A673 (cell line): Measurements from ENCODE around the gene WFS1. TPM values are rescaled to one million over a fixed set of nuclear protein-coding genes. Genes with fewer than 3 reads are reported as not detected.

Experiments used
- BruUV-seq: library from RNA; stranded (reverse); fragments of 400-500 nt; replicated peaks from 2 replicates; lab custom pipeline; 2021; lab: Mats Ljungman, UMichigan
- CTCF ChIA-PET: fragments of 300-600 bp; sonication (Branson Sonifier 250); formaldehyde crosslinking; loops from one replicate; lab custom pipeline; 2022; ENCODE audit warnings: antibody characterized with exemption; lab: Charles Lee
- POLR2A ChIA-PET: fragments of 300-600 bp; sonication (Branson Sonifier 250); formaldehyde crosslinking; loops from one replicate; lab custom pipeline; 2022; ENCODE audit warnings: antibody characterized with exemption; ENCODE audit not compliant: low non-redundant PET; lab: Charles Lee
- DNase-seq: peaks from one replicate; pipeline ENCODE4 v3.0.0-alpha.2; 2015; ENCODE audit warnings: low spot score
- H3K27ac ChIP-seq: fragments of 200-600 bp; sonication (generic); 2 replicates; pipeline ENCODE4 v1.5.1; 2016; ENCODE audit warnings: mixed run types, low read depth, mild to moderate bottlenecking, mixed read lengths, antibody characterized with exemption, low read length; ENCODE audit not compliant: poor library complexity, severe bottlenecking
- H3K27me3 ChIP-seq: fragments of 200-600 bp; sonication (generic); replicated peaks from 2 replicates; pipeline ENCODE4 v1.6.1; 2017; ENCODE audit warnings: mixed run types, low read depth, mild to moderate bottlenecking, mixed read lengths, antibody characterized with exemption, low read length; ENCODE audit not compliant: insufficient read depth, poor library complexity
- H3K36me3 ChIP-seq: fragments of 200-600 bp; sonication (generic); 2 replicates; pipeline ENCODE4 v1.6.1; 2016; ENCODE audit warnings: mixed run types, mild to moderate bottlenecking, mixed read lengths, antibody characterized with exemption, low read length; ENCODE audit not compliant: insufficient read depth, poor library complexity, severe bottlenecking
- H3K4me1 ChIP-seq: fragments of 200-600 bp; sonication (generic); 2 replicates; pipeline ENCODE4 v1.6.1; 2017; ENCODE audit warnings: mixed run types, mild to moderate bottlenecking, mixed read lengths, antibody characterized with exemption, low read length; ENCODE audit not compliant: insufficient read depth, poor library complexity, severe bottlenecking
- H3K4me3 ChIP-seq: fragments of 200-600 bp; sonication (generic); 2 replicates; pipeline ENCODE4 v1.5.1; 2016; ENCODE audit warnings: low read depth, mixed run types, mild to moderate bottlenecking, mixed read lengths, low read length; ENCODE audit not compliant: poor library complexity, severe bottlenecking
- H3K9me3 ChIP-seq: fragments of 200-600 bp; sonication (generic); 2 replicates; pipeline ENCODE4 v1.6.1; 2016; ENCODE audit warnings: mixed run types, low read depth, mild to moderate bottlenecking, mixed read lengths, antibody characterized with exemption, low read length; ENCODE audit not compliant: poor library complexity, severe bottlenecking
- EZH2 ChIP-seq: fragments of 200-600 bp; sonication (generic); IDR thresholded peaks from 2 replicates; pipeline ENCODE4 v1.6.1; 2017; ENCODE audit warnings: borderline replicate concordance, low read depth, mild to moderate bottlenecking, mixed read lengths, antibody characterized with exemption, low read length; ENCODE audit not compliant: poor library complexity, severe bottlenecking
- intact Hi-C: fragments of 100-400 bp; cut with micrococcal nuclease; formaldehyde crosslinking; loops from one replicate; pipeline ENCODE4 v1.10.0; 2022; ENCODE audit not compliant: unreplicated experiment
- total RNA-seq: library from RNA; stranded (reverse); gene quantifications from 2 replicates; pipeline ENCODE4 v1.2.3, GENCODE V29; 2021
- TF ChIP-seq, protein P1 (sequence below): fragments of 300-800, 200-600 bp; sonication (generic); conservative IDR thresholded peaks from 2 replicates; pipeline ENCODE4 v1.5.1; 2017; ENCODE audit warnings: low read depth, mild to moderate bottlenecking, antibody characterized with exemption, low read length, moderate library complexity, mixed read lengths

The WFS1 gene
- total RNA-seq, 1 experiment from 2014 or later: 14.0 TPM

DNA sequence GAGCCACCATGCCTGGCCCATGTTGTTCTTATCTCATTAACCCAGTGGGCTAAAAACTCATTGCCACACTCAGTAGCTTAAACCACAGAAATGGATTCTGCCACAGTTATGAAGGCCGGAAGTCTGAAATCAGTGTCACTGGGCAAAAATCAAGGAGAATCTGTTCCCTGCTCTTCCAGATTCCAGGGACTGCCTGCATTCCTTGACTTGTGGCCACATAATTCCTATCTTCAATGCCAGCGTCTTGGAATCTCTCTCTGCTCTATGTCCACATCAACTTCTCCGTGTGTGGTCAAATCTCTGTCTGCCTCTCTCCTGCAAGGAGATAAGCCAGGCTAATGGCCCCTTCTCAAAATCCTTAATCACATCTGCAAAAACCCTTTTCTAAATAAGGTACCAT lies 4.1 kb upstream of the WFS1 start:
- Histone ChIP-seq H3K4me1 (peaks cover 14% of the 10 kb centered on the region), H3K27me3 (no peaks in the 10 kb centered on the region), H3K36me3 (no peaks in the 10 kb centered on the region), H3K9me3 (no peaks in the 10 kb centered on the region), H3K4me3 (no peak overlapping the region), H3K27ac (no peak overlapping the region)
- POLR2A ChIA-PET: interaction anchor here (0.7 kb wide), 1 partner anchor 136 kb away, joined by 3 read pairs; no protein-coding TSS in a partner anchor
- BruUV-seq: no TSS peak
- DNase-seq: no peak
- intact Hi-C loops: loop anchor here (5.0 kb wide), 1 partner anchor 62 kb away; no protein-coding TSS in a partner anchor
- TF ChIP-seq, protein P1, sequence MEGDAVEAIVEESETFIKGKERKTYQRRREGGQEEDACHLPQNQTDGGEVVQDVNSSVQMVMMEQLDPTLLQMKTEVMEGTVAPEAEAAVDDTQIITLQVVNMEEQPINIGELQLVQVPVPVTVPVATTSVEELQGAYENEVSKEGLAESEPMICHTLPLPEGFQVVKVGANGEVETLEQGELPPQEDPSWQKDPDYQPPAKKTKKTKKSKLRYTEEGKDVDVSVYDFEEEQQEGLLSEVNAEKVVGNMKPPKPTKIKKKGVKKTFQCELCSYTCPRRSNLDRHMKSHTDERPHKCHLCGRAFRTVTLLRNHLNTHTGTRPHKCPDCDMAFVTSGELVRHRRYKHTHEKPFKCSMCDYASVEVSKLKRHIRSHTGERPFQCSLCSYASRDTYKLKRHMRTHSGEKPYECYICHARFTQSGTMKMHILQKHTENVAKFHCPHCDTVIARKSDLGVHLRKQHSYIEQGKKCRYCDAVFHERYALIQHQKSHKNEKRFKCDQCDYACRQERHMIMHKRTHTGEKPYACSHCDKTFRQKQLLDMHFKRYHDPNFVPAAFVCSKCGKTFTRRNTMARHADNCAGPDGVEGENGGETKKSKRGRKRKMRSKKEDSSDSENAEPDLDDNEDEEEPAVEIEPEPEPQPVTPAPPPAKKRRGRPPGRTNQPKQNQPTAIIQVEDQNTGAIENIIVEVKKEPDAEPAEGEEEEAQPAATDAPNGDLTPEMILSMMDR: no peak
- TF ChIP-seq EZH2: no peak
- CTCF ChIA-PET: no interaction called here

- intact Hi-C loops: loop anchor here (5.0 kb wide), 1 partner anchor 60 kb away; no protein-coding TSS in a partner anchor
- BruUV-seq: no TSS peak
These were observed 2.1 kb upstream of the WFS1 start for GRCh38 chr4:6267573-6267972.

DNA sequence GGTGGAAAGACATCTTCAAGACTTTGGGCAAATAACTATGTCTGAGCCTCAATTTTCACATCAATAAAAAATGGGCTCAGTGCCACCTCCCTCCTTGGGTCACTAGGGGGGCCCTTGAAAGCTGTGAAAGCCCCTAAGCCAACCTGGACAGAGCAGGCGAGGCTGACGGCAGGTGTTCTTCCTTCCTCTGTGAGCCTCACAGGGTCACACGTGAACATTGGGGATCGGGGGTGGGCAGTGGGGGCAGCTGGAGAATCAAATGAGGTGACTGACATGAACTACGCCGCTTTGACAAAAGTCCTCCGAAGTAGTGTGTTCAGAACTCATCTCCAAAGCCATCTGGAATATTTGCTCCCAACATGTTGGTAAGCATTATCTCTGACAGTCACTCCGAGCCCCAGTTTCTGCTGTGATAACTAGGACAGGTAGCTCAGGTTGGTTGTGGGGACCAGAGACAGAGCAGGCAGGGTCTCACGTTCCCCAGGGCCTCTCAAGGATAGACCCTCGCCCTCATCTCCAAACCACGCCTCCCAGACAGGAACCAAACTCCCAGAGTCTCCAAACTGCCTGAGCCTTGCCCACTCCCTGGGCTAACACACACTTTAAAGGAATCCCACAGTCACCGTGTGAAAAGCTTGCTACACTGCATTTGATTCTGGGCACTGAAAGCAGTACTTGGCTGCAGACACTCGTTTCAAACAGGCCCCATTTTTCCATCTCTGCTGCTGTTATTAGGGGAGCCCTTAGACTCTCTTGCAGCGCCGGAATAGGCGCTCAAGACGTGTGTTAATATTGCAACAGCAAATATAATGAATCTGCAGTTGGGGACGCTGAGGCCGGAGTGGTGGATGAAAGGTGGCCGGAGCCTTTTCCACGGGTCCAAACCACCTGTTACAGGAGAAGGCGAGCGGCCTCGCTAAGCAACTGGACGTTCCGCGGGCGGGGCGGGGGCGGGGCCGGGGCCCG lies 717 bp upstream of the WFS1 start:
- peak overlapping the region; percentile 94 for H3K4me3 ChIP-seq
- H3K27me3 ChIP-seq: no peaks in the 10 kb centered on the region
- peaks cover 14% of the 10 kb centered on the region for H3K4me1 ChIP-seq
- no TSS peak for BruUV-seq
- ChIA-PET CTCF (interaction anchor here (1.3 kb wide), 1 partner anchor 18 kb away, joined by 3 read pairs; no protein-coding TSS in a partner anchor), POLR2A (no interaction called here)
- intact Hi-C loops: loop anchor here (5.0 kb wide), 1 partner anchor 58 kb away; no protein-coding TSS in a partner anchor
- DNase-seq: no peak
- no peaks in the 10 kb centered on the region for H3K36me3 ChIP-seq
- no peaks in the 10 kb centered on the region for H3K9me3 ChIP-seq
- H3K27ac ChIP-seq: no peak overlapping the region
- TF ChIP-seq, protein P1: no peak
- no peak for TF ChIP-seq EZH2

More at GRCh38 chr4:6267573-6267972, 2.1 kb upstream of the WFS1 start:
- peak; percentile 33 for DNase-seq
- TF ChIP-seq, protein P1: no peak
- no peak for TF ChIP-seq EZH2
- no peaks in the 10 kb centered on the region for H3K9me3 ChIP-seq
- no peak overlapping the region for H3K27ac ChIP-seq
- peaks cover 14% of the 10 kb centered on the region for H3K4me1 ChIP-seq
- H3K4me3 ChIP-seq: no peak overlapping the region
- no peaks in the 10 kb centered on the region for H3K27me3 ChIP-seq
- ChIA-PET CTCF (no interaction called here), POLR2A (no interaction called here)
- H3K36me3 ChIP-seq: no peaks in the 10 kb centered on the region
